Neural cell (in vitro differentiated cells): Measurements from ENCODE around the gene NR1H4.

Experiments used
- EZH2 ChIP-seq: fragments of 200-600, 300-800 bp; shearing (Covaris generic), sonication (generic); IDR thresholded peaks from 2 replicates; pipeline ENCODE4 v1.6.1; 2014; ENCODE audit warnings: antibody characterized with exemption, low read length, borderline replicate concordance, mild to moderate bottlenecking; ENCODE audit not compliant: insufficient read depth, poor library complexity, severe bottlenecking
- RAD21 ChIP-seq: fragments of 450-650 bp; conservative IDR thresholded peaks from 2 replicates; pipeline ENCODE4 v1.6.1; 2014; ENCODE audit warnings: antibody characterized with exemption, mild to moderate bottlenecking, moderate library complexity
- TF ChIP-seq, protein P1 (sequence below): fragments of 450-650 bp; IDR thresholded peaks from 2 replicates; pipeline ENCODE4 v1.5.1; 2014; ENCODE audit warnings: antibody characterized with exemption, mild to moderate bottlenecking, moderate library complexity; ENCODE audit not compliant: poor library complexity, severe bottlenecking
- TF ChIP-seq, protein P2 (sequence below): IDR thresholded peaks from 2 replicates; pipeline ENCODE4 v1.6.1; 2012; ENCODE audit warnings: borderline replicate concordance

DNA sequence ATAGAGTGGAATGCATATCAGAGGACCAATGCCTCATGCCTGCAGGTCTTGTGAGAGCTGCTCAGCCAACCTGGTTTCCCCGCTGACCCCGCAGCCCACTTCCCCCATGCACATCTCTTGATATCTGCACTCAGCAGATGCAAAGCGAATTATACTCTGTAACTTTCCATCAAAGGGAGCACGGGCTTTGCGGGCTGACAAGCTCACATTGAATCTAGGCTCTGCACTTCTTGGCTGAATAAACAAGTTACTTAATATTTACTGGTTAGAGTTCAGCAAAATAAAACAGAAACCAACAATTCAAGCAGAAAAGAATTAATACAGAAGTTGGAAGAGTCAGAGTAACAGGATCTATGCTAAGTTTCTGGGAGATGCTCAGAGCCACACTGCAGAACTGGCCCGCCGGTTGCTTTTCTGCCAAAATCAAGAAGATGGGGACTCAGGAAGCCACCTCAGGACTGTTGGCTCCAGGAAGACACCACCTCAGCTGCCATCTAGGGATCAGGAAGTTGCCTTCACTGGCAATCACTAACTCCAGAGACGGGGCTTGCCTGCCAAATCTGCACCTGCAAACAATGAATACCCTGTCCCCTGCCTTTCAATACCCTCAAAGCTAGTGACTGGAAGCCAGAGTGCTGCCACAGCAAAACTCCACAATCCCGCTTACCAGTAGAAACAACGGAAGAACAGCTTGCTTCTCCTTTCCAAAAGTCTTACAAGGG lies 46.5 kb downstream of the NR1H4 start:
- no peak for TF ChIP-seq EZH2
- TF ChIP-seq, protein P1, sequence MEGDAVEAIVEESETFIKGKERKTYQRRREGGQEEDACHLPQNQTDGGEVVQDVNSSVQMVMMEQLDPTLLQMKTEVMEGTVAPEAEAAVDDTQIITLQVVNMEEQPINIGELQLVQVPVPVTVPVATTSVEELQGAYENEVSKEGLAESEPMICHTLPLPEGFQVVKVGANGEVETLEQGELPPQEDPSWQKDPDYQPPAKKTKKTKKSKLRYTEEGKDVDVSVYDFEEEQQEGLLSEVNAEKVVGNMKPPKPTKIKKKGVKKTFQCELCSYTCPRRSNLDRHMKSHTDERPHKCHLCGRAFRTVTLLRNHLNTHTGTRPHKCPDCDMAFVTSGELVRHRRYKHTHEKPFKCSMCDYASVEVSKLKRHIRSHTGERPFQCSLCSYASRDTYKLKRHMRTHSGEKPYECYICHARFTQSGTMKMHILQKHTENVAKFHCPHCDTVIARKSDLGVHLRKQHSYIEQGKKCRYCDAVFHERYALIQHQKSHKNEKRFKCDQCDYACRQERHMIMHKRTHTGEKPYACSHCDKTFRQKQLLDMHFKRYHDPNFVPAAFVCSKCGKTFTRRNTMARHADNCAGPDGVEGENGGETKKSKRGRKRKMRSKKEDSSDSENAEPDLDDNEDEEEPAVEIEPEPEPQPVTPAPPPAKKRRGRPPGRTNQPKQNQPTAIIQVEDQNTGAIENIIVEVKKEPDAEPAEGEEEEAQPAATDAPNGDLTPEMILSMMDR: no peak
- TF ChIP-seq RAD21: no peak
- TF ChIP-seq, protein P2, sequence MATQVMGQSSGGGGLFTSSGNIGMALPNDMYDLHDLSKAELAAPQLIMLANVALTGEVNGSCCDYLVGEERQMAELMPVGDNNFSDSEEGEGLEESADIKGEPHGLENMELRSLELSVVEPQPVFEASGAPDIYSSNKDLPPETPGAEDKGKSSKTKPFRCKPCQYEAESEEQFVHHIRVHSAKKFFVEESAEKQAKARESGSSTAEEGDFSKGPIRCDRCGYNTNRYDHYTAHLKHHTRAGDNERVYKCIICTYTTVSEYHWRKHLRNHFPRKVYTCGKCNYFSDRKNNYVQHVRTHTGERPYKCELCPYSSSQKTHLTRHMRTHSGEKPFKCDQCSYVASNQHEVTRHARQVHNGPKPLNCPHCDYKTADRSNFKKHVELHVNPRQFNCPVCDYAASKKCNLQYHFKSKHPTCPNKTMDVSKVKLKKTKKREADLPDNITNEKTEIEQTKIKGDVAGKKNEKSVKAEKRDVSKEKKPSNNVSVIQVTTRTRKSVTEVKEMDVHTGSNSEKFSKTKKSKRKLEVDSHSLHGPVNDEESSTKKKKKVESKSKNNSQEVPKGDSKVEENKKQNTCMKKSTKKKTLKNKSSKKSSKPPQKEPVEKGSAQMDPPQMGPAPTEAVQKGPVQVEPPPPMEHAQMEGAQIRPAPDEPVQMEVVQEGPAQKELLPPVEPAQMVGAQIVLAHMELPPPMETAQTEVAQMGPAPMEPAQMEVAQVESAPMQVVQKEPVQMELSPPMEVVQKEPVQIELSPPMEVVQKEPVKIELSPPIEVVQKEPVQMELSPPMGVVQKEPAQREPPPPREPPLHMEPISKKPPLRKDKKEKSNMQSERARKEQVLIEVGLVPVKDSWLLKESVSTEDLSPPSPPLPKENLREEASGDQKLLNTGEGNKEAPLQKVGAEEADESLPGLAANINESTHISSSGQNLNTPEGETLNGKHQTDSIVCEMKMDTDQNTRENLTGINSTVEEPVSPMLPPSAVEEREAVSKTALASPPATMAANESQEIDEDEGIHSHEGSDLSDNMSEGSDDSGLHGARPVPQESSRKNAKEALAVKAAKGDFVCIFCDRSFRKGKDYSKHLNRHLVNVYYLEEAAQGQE: no peak
